ENCODE data around the gene VARS2.
"Not testable (repeated sequence)": the region's sequence is repeated elsewhere in the genome, so short reads cannot be mapped to it uniquely, and the experiment has no call there.

The VARS2 gene

DNA sequence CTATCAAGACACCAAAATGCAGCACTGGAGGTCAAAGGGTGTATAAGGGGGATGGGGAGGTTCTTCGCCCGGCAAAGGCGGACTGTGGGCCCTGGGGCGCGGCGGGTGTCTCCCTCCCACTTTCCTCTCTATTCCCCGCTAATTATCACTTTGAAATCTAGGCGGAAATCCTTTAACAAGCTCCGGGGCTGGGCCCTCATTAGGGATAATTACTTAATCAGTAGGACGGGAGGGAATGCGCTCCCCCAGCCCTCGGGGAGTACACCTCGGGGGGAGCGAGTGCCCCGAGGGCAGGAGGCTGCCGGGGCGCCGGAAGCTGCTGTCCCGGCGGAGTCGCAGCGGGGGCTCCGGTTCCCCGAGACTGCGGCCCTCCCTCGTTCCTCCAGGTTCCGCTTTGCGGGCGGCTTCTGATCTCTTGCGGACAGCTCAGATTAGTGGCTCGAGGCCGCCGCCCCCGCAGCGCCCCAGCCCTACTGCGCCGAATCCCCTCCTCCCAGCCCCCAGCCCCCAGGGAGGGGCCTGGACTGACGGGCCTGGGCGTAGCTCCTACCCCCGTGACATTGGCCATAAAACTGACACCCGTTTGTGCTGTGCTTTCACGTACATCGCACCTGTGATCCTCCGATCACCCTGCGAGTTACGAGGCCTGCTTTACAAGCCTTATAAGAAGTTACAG lies 41.5 kb downstream of the VARS2 start:
- in situ Hi-C loops (cut with MboI; ENCODE audit: low sequenced_read_pairs): no loop called here

- in situ Hi-C loops (cut with MboI; ENCODE audit: low sequenced_read_pairs): no loop called here
Measured at GRCh38 chr6:30957716-30958115, 43.7 kb downstream of the VARS2 start.

DNA sequence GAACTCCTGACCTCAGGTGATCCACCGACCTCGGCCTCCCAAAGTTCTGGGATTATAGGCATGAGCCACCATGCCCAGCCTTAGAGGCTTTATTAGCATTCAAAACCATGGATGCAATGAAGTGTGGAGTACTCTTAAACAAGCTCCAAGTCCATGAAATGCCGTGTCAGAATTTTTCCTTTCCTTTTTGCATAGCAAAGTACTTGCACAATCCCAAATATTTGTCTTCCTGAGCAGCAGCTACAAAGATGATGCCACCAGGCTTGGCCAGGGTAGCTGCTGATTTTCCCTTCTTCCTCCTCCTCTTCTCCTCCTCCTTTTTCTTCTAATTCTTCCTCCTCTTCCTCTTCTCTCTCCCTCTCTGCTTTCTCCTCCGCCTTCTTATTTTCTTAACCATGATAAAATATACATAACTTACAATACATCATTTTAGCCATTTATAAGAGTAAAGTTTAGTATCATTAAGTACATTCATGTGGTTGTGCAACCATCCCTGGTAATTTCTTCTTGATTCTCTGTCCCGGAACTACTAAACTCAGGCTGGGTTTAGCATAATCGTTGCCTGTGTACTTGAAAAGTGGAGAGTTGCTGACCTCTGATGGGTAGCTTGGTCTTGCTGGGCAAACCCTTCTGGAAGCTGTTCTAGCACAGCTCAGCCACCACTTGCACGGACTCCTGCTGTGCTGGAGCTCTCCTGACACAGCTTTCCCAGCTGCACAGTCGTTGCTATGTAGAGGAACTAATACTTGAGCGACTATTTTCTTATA lies 47.1 kb downstream of the VARS2 start:
- in situ Hi-C loops (cut with MboI; ENCODE audit: low sequenced_read_pairs): no loop called here

- in situ Hi-C loops (cut with MboI; ENCODE audit: low sequenced_read_pairs): no loop called here
Measured at GRCh38 chr6:30962716-30963115, 48.7 kb downstream of the VARS2 start.

DNA sequence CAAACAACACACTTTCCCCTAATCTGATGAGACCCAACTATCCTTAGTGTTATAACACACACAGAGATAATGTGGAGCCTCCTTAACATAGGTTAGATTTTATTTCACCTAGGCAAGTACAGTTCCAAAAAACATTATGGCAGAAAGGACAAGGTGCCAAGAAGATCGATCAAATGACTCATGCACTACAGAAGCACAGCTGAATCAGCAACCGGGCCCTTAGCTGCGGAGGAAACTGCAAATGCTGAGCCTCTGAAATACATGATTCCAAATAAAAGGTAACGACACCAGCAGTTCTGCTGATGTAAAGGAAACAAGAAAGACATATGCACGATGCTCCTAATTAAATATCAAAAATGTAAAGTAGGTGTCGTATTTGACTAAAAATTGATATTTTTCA lies 49.6 kb downstream of the VARS2 start:
- in situ Hi-C loops (cut with MboI; ENCODE audit: low sequenced_read_pairs): no loop called here

DNA sequence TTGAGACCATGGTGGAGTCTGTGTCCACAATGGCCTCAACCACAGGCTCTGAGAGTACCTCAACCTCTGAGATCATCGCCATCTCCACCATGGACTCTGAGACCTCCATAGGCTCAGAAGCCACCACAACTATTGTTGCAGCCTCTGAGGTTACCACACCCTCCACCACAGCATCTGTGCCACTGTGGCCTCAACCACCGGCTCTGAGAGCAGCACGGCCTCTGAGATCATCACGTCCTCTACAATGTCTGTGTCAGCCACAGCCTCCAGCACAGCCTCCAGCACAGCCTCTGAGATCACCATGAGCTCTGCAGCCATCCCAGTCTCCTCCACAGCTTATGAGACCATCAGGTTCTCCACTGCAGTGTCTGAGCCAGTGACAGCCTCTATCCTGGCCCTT lies 50.0 kb downstream of the VARS2 start:
- in situ Hi-C loops (cut with MboI; ENCODE audit: low sequenced_read_pairs): no loop called here

GRCh38 chr6:30965140-30965601 lies 51.1 kb downstream of the VARS2 start:
- in situ Hi-C loops (cut with MboI; ENCODE audit: low sequenced_read_pairs): no loop called here

- in situ Hi-C loops (cut with MboI; ENCODE audit: low sequenced_read_pairs): no loop called here
Measured at GRCh38 chr6:30966154-30966553, 52.1 kb downstream of the VARS2 start.

DNA sequence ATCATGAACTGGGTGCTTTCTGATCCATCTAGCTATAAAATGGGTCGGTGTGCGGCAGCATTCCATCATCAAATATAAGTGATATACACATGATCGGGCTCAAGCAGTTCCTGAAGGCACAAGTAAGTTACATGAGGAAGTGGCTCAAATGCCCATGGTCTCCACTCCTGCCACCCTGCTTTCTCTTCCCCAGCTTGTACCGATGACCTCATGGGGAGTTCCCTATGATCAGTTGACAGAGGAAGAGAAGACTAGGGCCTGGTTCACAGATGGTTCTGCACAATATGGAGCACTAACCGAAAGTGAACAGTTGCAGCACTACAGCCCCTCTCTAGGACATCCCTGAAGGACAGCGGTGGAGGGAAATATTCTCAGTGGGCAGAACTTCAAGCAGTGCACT lies 55.1 kb downstream of the VARS2 start:
- in situ Hi-C loops (cut with MboI; ENCODE audit: low sequenced_read_pairs): not testable (repeated sequence)

DNA sequence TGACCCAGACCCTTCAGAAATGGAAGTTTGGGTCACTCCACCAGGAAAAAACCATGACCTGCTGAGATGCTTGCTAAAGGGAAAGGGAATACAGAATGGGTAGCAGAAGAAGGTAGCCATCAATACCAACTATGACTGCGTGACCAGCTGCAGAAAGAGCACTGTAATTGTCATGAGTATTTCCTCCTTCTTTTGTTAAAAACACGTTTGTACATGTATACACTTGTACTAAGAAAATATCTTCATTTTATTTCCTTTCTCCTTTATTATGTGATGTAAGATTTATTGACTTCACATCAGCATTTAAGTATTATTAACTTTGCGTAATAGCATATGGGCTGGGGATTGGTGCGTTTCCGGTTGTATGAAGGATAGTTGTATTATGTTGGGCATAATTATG lies 56.9 kb downstream of the VARS2 start:
- in situ Hi-C loops (cut with MboI; ENCODE audit: low sequenced_read_pairs): no loop called here

DNA sequence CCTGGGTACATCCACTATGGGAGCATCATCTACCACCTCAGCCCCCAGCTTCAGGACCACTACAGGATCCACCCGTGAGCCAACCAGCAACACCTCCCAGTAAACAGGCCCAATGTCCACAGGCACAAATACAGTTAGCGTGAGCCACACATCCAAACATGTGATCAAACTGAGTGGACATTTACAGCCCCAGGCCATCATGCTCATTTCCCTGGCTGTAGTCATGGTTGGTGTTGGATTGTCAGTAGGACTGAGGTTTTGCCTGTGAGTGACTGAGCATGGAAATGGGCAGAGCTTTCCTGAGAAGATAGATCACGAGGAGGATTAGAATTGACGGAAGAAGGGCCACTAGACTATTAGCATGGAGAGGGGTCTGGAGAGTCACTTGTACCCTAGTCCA lies 58.8 kb downstream of the VARS2 start:
- in situ Hi-C loops (cut with MboI; ENCODE audit: low sequenced_read_pairs): no loop called here

DNA sequence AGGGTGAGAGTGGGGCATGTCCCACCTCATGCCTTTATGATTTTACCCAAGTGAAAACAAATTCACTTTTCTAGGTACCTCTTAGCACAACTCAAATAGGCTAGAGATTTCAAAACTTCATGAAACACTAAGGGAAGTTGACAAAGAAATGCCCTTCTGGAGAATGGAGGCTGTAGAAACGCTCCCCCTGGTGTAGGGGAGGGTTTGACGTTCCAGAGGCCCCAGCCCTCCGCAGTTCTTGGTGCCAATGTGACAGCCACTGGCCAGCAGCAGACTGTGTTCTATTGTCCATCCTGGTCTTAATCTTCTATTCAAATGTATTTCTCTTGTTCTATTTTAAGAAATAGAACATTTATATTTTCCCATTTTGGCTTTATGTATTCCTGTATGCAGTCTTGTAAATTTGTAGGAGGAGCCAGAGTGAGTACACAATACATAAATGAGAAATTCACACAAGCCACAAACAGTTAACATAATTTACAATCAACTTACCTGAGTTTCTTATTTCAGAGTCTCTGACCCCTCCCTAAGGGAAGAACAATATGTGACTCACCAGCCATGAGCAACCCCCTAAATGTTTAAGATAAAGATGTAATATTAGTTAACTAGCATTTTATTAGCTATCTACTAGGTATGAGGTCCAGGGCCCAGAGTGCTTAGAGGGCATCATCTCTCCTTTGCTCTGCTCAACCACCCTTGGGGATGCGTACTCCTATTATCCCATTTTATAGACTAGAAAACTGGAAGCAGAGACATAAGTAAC lies 60.6 kb downstream of the VARS2 start:
- in situ Hi-C loops (cut with MboI; ENCODE audit: low sequenced_read_pairs): no loop called here

All from hTERT RPE-1 (cell line).